ENCODE data around the gene FBLL1.

GRCh38 chr5:168481330-168481788, 47.7 kb upstream of the FBLL1 start:
- TF ChIP-seq CTCF (conservative IDR thresholded peaks at IDR 0.05; ENCODE audit: low read depth, low read length) (no peak), EZH2 (IDR thresholded peaks at IDR 0.05; ENCODE audit: borderline replicate concordance, low read depth, low read length, poor library complexity, severe bottlenecking) (no peak)

Data from A673 (cell line).